Measurements from ENCODE around the gene WDR48. TPM values are rescaled to one million over a fixed set of nuclear protein-coding genes. Genes with fewer than 3 reads are reported as not detected.

WDR48 gene
- total and polyA plus RNA-seq, 9 of the 15 experiments (the other 6 are each of a cell fraction or from before 2014, with no cell fraction given): 26.6 to 70.6 (median 48.0) TPM

DNA sequence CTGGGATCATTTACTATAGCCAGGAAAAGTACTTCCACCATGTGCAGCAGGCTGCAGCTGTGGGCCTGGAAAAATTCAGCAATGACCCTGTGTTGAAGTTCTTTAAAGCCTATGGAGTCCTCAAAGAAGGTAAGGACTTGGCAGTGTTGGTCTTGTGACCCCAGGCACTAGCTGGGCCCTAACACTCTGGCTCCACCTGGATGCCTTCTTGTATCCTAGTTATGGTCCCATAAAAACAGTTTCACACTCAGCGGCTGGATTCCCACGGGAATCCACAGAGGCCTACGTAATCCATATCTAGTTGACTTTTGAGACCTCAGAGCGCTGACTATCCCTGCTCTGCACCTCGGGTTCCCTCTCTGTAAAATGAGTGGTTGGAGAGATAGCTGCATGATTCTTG is 57.3 kb downstream of the WDR48 start:
- H3K9me3 ChIP-seq (replicated peaks; ENCODE audit: control insufficient read depth, insufficient read depth, low read depth, low read length): no peaks in the 10 kb centered on the region
- DNase-seq (ENCODE audit: extremely low read depth in 1 of 4, low spot score in 3 of 4) (no peak), FAIRE-seq (no peak), ATAC-seq (no peak)
- 44% methylated on average over 5 of the region's 5 CpGs for WGBS (ENCODE audit: insufficient coverage, low coverage, missing lambda C conversion rate)
- BruUV-seq (replicated peaks): no TSS peak
- peaks cover 6% of the 10 kb centered on the region; the same call in 2 of the 3 replicates for H3K36me3 ChIP-seq (ENCODE audit: control insufficient read depth, insufficient read depth, low read length)
- CTCF ChIA-PET (ENCODE audit: low intra/inter-chr PET ratio): no interaction called here
- no peak overlapping the region for H3K4me2 ChIP-seq (ENCODE audit: insufficient read depth, low read length)
- no peak overlapping the region for H3K4me3 ChIP-seq
- POLR2A ChIA-PET: interaction anchor here (0.6 to 1.5 kb wide), 8 partner anchors 9 to 136 kb away, joined by 3 to 5 read pairs (median 4); no protein-coding TSS in a partner anchor
- peaks cover 21 to 33% of the 10 kb centered on the region in 2 experiments; a peak in 4 of 5 replicates for H3K4me1 ChIP-seq (replicated peaks in 1 of 2; ENCODE audit: control insufficient read depth in 2 of 2, insufficient read depth in 2 of 2, low read length in 2 of 2)
- no peaks in the 10 kb centered on the region for H3K27me3 ChIP-seq (ENCODE audit: control insufficient read depth in 2 of 2, insufficient read depth in 2 of 2, low read length in 2 of 2)
- no peak overlapping the region for H3K9ac ChIP-seq (ENCODE audit: insufficient read depth in 1 of 2, low read depth in 2 of 2, low read length in 2 of 2)
- no peaks in the 10 kb centered on the region for H3K9me1 ChIP-seq (ENCODE audit: control insufficient read depth, insufficient read depth, low read length)
- peaks cover 35% of the 10 kb centered on the region for H3K79me2 ChIP-seq (ENCODE audit: control insufficient read depth, insufficient read depth, low read length)
- H2AFZ ChIP-seq (ENCODE audit: low read depth, low read length): no peak overlapping the region
- H3K27ac ChIP-seq (ENCODE audit: extremely low read depth, low read depth, low read length): no peak overlapping the region
- H4K20me1 ChIP-seq (replicated peaks; ENCODE audit: control insufficient read depth, insufficient read depth, low read length): no peaks in the 10 kb centered on the region; the same call in 1 of the 2 replicates
- intact Hi-C loops (cut with micrococcal nuclease) (no loop called here), in situ Hi-C loops (cut with MboI) (no loop called here)
- TF ChIP-seq, protein P1, sequence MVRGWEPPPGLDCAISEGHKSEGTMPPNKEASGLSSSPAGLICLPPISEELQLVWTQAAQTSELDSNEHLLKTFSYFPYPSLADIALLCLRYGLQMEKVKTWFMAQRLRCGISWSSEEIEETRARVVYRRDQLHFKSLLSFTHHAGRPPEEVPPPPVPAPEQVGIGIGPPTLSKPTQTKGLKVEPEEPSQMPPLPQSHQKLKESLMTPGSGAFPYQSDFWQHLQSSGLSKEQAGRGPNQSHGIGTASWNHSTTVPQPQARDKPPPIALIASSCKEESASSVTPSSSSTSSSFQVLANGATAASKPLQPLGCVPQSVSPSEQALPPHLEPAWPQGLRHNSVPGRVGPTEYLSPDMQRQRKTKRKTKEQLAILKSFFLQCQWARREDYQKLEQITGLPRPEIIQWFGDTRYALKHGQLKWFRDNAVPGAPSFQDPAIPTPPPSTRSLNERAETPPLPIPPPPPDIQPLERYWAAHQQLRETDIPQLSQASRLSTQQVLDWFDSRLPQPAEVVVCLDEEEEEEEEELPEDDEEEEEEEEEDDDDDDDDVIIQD (CRISPR knock-in tag; IDR thresholded peaks at IDR 0.05): no peak
- TF ChIP-seq, protein P2, sequence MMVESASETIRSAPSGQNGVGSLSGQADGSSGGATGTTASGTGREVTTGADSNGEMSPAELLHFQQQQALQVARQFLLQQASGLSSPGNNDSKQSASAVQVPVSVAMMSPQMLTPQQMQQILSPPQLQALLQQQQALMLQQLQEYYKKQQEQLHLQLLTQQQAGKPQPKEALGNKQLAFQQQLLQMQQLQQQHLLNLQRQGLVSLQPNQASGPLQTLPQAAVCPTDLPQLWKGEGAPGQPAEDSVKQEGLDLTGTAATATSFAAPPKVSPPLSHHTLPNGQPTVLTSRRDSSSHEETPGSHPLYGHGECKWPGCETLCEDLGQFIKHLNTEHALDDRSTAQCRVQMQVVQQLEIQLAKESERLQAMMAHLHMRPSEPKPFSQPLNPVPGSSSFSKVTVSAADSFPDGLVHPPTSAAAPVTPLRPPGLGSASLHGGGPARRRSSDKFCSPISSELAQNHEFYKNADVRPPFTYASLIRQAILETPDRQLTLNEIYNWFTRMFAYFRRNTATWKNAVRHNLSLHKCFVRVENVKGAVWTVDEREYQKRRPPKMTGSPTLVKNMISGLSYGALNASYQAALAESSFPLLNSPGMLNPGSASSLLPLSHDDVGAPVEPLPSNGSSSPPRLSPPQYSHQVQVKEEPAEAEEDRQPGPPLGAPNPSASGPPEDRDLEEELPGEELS (CRISPR knock-in tag; IDR thresholded peaks at IDR 0.05; ENCODE audit: borderline replicate concordance): no peak
- no peak for TF ChIP-seq HNRNPL (IDR thresholded peaks at IDR 0.05; ENCODE audit: low read depth, low read length)
- no peak for TF ChIP-seq HMG20A (CRISPR knock-in tag; conservative IDR thresholded peaks at IDR 0.05)
- TF ChIP-seq U2AF2 (optimal IDR thresholded peaks at IDR 0.05; ENCODE audit: low read depth, low read length): no peak
- no peak for TF ChIP-seq CCAR2 (IDR thresholded peaks at IDR 0.05; ENCODE audit: low read depth, low read length)
- TF ChIP-seq SMARCB1 (IDR thresholded peaks at IDR 0.05; ENCODE audit: insufficient read length, low read depth): no peak
- no peak for TF ChIP-seq SP1 (CRISPR knock-in tag; IDR thresholded peaks at IDR 0.05)
- TF ChIP-seq, protein P3, sequence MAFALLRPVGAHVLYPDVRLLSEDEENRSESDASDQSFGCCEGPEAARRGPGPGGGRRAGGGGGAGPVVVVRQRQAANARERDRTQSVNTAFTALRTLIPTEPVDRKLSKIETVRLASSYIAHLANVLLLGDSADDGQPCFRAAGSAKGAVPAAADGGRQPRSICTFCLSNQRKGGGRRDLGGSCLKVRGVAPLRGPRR (CRISPR knock-in tag; IDR thresholded peaks at IDR 0.05): no peak
- no peak for TF ChIP-seq DDX20 (tag; IDR thresholded peaks at IDR 0.05; ENCODE audit: low read depth)
- TF ChIP-seq, protein P4, sequence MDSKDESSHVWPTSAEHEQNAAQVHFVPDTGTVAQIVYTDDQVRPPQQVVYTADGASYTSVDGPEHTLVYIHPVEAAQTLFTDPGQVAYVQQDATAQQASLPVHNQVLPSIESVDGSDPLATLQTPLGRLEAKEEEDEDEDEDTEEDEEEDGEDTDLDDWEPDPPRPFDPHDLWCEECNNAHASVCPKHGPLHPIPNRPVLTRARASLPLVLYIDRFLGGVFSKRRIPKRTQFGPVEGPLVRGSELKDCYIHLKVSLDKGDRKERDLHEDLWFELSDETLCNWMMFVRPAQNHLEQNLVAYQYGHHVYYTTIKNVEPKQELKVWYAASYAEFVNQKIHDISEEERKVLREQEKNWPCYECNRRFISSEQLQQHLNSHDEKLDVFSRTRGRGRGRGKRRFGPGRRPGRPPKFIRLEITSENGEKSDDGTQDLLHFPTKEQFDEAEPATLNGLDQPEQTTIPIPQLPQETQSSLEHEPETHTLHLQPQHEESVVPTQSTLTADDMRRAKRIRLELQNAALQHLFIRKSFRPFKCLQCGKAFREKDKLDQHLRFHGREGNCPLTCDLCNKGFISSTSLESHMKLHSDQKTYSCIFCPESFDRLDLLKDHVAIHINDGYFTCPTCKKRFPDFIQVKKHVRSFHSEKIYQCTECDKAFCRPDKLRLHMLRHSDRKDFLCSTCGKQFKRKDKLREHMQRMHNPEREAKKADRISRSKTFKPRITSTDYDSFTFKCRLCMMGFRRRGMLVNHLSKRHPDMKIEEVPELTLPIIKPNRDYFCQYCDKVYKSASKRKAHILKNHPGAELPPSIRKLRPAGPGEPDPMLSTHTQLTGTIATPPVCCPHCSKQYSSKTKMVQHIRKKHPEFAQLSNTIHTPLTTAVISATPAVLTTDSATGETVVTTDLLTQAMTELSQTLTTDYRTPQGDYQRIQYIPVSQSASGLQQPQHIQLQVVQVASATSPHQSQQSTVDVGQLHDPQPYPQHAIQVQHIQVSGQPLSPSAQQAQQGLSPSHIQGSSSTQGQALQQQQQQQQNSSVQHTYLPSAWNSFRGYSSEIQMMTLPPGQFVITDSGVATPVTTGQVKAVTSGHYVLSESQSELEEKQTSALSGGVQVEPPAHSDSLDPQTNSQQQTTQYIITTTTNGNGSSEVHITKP (IDR thresholded peaks at IDR 0.05; ENCODE audit: partially characterized antibody): no peak
- TF ChIP-seq NR2F6 (CRISPR knock-in tag; IDR thresholded peaks at IDR 0.05): no peak
- no peak for TF ChIP-seq SMAD3 (CRISPR knock-in tag; conservative IDR thresholded peaks at IDR 0.05)
- TF ChIP-seq ZNF77 (CRISPR knock-in tag; IDR thresholded peaks at IDR 0.05): no peak
- TF ChIP-seq TEAD4 (IDR thresholded peaks at IDR 0.05; ENCODE audit: low read length): no peak
- TF ChIP-seq TEAD4 (CRISPR knock-in tag; IDR thresholded peaks at IDR 0.05; ENCODE audit: borderline replicate concordance): no peak
